ENCODE data around the gene TOLLIP. TPM values are rescaled to one million over a fixed set of nuclear protein-coding genes. Genes with fewer than 3 reads are reported as not detected.
"Not testable (repeated sequence)": the region's sequence is repeated elsewhere in the genome, so short reads cannot be mapped to it uniquely, and the experiment has no call there.

The TOLLIP gene
- total RNA-seq, 4 donors from 2014 or later = 50.9 to 89.0 (median 54.9) TPM

GRCh38 chr11:1350086-1350725, 40.8 kb upstream of the TOLLIP start:
- Histone ChIP-seq H3K4me1 (no peaks in the 10 kb centered on the region), H3K27ac (no peak overlapping the region), H3K27me3 (peaks cover 0 to 23% of the 10 kb centered on the region in 2 donors), H3K36me3 (no peaks in the 10 kb centered on the region), H3K4me3 (no peak overlapping the region), H3K9me3 (no peaks in the 10 kb centered on the region)
- TF ChIP-seq, protein P1, sequence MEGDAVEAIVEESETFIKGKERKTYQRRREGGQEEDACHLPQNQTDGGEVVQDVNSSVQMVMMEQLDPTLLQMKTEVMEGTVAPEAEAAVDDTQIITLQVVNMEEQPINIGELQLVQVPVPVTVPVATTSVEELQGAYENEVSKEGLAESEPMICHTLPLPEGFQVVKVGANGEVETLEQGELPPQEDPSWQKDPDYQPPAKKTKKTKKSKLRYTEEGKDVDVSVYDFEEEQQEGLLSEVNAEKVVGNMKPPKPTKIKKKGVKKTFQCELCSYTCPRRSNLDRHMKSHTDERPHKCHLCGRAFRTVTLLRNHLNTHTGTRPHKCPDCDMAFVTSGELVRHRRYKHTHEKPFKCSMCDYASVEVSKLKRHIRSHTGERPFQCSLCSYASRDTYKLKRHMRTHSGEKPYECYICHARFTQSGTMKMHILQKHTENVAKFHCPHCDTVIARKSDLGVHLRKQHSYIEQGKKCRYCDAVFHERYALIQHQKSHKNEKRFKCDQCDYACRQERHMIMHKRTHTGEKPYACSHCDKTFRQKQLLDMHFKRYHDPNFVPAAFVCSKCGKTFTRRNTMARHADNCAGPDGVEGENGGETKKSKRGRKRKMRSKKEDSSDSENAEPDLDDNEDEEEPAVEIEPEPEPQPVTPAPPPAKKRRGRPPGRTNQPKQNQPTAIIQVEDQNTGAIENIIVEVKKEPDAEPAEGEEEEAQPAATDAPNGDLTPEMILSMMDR (IDR thresholded peaks at IDR 0.05) = no peak
- no peak for TF ChIP-seq EP300 (IDR thresholded peaks at IDR 0.05)
- TF ChIP-seq POLR2A (IDR thresholded peaks at IDR 0.05) = no peak
- no peak for DNase-seq (ENCODE audit: low spot score in 2 of 2)
- WGBS, 2 donors = 56 to 63% methylated on average over 15 to 22 of the region's 22 CpGs

DNA sequence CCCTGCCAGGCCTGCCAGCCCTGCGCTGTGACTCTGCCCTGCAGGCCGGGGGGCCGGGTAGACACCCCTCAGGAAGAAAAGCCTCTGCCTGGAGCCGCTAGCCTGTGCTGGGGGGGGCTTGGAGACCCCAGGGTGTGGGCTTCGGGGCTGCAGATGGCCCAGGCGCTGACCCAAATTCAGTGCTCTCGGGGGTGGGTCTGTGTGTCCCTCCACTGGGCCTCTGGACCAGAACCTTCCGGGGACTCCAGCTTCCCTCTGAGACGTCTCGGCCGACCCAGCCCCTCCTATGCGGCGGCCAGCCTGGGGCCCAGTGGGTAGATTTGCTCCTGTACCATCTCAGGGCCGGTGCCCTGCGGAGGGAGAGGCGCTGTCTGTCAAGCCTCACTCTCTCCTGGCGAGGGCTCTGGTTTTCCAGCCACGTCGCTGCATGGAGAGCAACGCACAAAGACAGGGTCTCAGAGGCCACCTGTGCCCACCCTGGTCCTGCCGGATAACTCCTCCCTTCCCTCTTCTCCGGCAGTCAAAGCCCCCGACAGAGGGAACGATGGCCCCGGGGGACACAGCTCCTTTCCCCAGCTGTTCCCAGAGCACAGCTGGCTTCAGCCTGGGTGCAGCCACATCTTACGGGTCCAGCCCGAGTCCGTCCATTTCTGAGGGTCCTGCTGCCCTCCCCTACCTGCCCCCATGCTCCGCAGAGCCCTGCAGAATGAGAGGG, 40.1 kb upstream of the TOLLIP start:
- Histone ChIP-seq H3K27me3 (peaks cover 0 to 20% of the 10 kb centered on the region in 2 donors), H3K4me3 (no peak overlapping the region), H3K36me3 (no peaks in the 10 kb centered on the region), H3K9me3 (no peaks in the 10 kb centered on the region), H3K4me1 (no peaks in the 10 kb centered on the region), H3K27ac (no peak overlapping the region)
- TF ChIP-seq EP300 (IDR thresholded peaks at IDR 0.05) = no peak
- TF ChIP-seq, protein P1 (IDR thresholded peaks at IDR 0.05) = no peak
- no peak for TF ChIP-seq POLR2A (IDR thresholded peaks at IDR 0.05)
- WGBS, 2 donors = 62% methylated on average over 15 to 26 of the region's 29 CpGs
- DNase-seq (ENCODE audit: low spot score in 2 of 2) = no peak

GRCh38 chr11:1348796-1349326, 39.4 kb upstream of the TOLLIP start:
- Histone ChIP-seq H3K27ac (no peak overlapping the region), H3K27me3 (peaks cover 0 to 17% of the 10 kb centered on the region in 2 donors), H3K4me1 (no peaks in the 10 kb centered on the region), H3K4me3 (no peak overlapping the region), H3K9me3 (no peaks in the 10 kb centered on the region), H3K36me3 (no peaks in the 10 kb centered on the region)
- WGBS, 2 donors = 42 to 50% methylated on average over 16 to 25 of the region's 25 CpGs
- DNase-seq (ENCODE audit: low spot score in 2 of 2) = no peak
- TF ChIP-seq EP300 (IDR thresholded peaks at IDR 0.05) = no peak
- TF ChIP-seq, protein P1 (IDR thresholded peaks at IDR 0.05) = no peak
- TF ChIP-seq POLR2A (IDR thresholded peaks at IDR 0.05) = no peak

DNA sequence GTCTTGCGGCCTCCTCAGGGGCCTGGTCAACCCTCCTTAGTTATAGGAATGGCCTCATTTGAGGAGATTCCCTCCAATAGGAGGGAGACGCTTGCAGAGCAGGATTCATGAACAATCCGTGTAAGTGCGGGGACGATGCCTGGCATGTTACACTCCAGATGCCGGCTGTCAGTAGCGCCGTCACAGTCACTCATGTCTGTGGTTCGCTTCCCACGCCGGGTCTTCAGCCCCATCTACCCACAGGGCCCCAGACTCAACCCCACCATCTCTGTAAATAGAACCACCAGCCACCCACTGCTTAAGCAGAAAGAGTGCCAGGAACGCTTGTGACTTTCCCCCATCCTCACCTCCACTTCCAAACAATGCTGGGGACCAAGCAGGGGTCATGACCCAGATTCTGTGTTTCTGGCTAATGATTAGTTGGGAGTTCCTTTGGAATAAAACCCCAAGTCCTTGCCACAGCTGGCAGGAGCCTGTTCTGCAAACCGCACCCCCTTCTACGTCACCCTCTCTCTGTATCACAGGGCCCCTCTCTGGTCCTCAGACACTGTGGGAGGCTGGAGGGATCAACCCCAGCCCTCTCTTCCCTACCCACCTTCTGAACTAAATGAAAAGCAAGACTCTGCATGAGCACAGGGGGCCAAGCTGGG, 38.8 kb upstream of the TOLLIP start:
- H3K36me3 ChIP-seq = no peaks in the 10 kb centered on the region
- no peak for DNase-seq (ENCODE audit: low spot score in 2 of 2)

DNA sequence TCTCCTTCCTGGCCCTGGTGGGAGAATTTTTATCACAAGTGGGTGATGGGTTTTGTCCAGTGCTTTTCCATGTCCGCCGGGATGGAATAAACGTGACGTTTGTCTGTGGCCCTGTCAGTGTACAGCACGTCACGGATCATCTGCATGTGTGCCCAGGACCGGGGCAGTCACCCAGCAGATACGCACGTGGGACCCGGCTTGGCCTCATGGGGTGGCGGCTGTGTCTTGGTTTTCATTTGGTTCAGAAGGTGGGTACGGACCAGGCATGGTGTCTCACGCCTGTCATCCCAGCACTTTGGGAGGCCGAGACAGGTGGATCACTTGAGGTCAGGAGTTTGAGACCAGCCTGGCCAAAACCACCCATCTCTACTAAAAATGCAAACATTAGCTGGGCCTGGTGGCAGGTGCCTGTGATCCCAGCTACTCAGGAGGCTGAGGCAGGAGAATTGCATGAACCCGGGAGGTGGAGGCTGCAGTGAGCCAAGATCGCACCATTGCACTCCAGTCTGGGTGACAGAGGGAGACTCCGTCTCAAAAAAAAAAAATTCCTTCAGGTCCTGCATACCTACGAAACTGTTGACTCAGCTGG, 38.1 kb upstream of the TOLLIP start:
- H3K36me3 ChIP-seq; H3K27ac ChIP-seq; H3K9me3 ChIP-seq; DNase-seq (ENCODE audit: low spot score in 2 of 2); H3K4me1 ChIP-seq; H3K4me3 ChIP-seq: not testable (repeated sequence)
- WGBS, 2 donors = 90 to 93% methylated on average over 18 of the region's 18 CpGs
- peaks cover 0 to 17% of the 10 kb centered on the region in 2 donors for H3K27me3 ChIP-seq

More for the DNA sequence above, 38.8 kb upstream of the TOLLIP start:
- TF ChIP-seq, protein P1 (IDR thresholded peaks at IDR 0.05) = no peak
- no peak for TF ChIP-seq POLR2A (IDR thresholded peaks at IDR 0.05)
- no peak for TF ChIP-seq EP300 (IDR thresholded peaks at IDR 0.05)
- no peaks in the 10 kb centered on the region for H3K9me3 ChIP-seq
- peaks cover 0 to 17% of the 10 kb centered on the region in 2 donors for H3K27me3 ChIP-seq
- H3K4me3 ChIP-seq = no peak overlapping the region
- no peaks in the 10 kb centered on the region for H3K4me1 ChIP-seq
- no peak overlapping the region for H3K27ac ChIP-seq
- WGBS, 2 donors = 91 to 92% methylated on average over 14 of the region's 14 CpGs

Measured in tibial nerve (tissue), 4 donors.